ENCODE data around the gene ADRM1. TPM values are rescaled to one million over a fixed set of nuclear protein-coding genes. Genes with fewer than 3 reads are reported as not detected.

Gene ADRM1
- total and polyA plus RNA-seq, 2 donors from 2014 or later: 64.4 to 79.4 TPM

- no peaks in the 10 kb centered on the region for H3K9me3 ChIP-seq (ENCODE audit: control insufficient read depth in 2 of 3, insufficient read depth in 1 of 3, low read length in 3 of 3)
- H3K4me1 ChIP-seq (ENCODE audit: control insufficient read depth in 2 of 3, insufficient read depth in 2 of 3, low read depth in 1 of 3, low read length in 3 of 3): peaks cover 0 to 18% (median 16%) of the 10 kb centered on the region in 3 donors
- no peak overlapping the region for H3K27ac ChIP-seq (ENCODE audit: low read depth in 2 of 2, low read length in 2 of 2)
- no peak overlapping the region for H3K4me3 ChIP-seq (ENCODE audit: low read length in 3 of 3)
- DNase-seq (peak in 1 of 5 donors; percentile 93), FAIRE-seq (no peak)
- H3K36me3 ChIP-seq (ENCODE audit: control insufficient read depth in 2 of 3, insufficient read depth in 3 of 3, low read length in 3 of 3): peaks cover 0 to 24% (median 4%) of the 10 kb centered on the region in 3 donors
- intact Hi-C loops (cut with DNase I): no loop called here
- H3K27me3 ChIP-seq (ENCODE audit: control insufficient read depth, insufficient read depth, low read length): no peaks in the 10 kb centered on the region
- no peak overlapping the region for H3K9ac ChIP-seq (ENCODE audit: low read length in 3 of 3)
- TF ChIP-seq CTCF (IDR thresholded peaks at IDR 0.05; ENCODE audit: borderline replicate concordance, extremely low read depth, insufficient read depth): no peak
Observed at GRCh38 chr20:62350098-62350628, 47.4 kb downstream of the ADRM1 start.

GRCh38 chr20:62350629-62351422, 48.0 kb downstream of the ADRM1 start:
- H3K27ac ChIP-seq (ENCODE audit: low read depth in 2 of 2, low read length in 2 of 2): no peak overlapping the region
- peaks cover 0 to 24% (median 22%) of the 10 kb centered on the region in 3 donors for H3K4me1 ChIP-seq (ENCODE audit: control insufficient read depth in 2 of 3, insufficient read depth in 2 of 3, low read depth in 1 of 3, low read length in 3 of 3)
- H3K9me3 ChIP-seq (ENCODE audit: control insufficient read depth in 2 of 3, insufficient read depth in 1 of 3, low read length in 3 of 3): no peaks in the 10 kb centered on the region
- peaks cover 0 to 22% (median 4%) of the 10 kb centered on the region in 3 donors for H3K36me3 ChIP-seq (ENCODE audit: control insufficient read depth in 2 of 3, insufficient read depth in 3 of 3, low read length in 3 of 3)
- no peak overlapping the region for H3K9ac ChIP-seq (ENCODE audit: low read length in 3 of 3)
- FAIRE-seq: no peak
- no peaks in the 10 kb centered on the region for H3K27me3 ChIP-seq (ENCODE audit: control insufficient read depth, insufficient read depth, low read length)
- DNase-seq: peak in 1 of 5 donors; percentile 76
- no peak overlapping the region for H3K4me3 ChIP-seq (ENCODE audit: low read length in 3 of 3)
- TF ChIP-seq CTCF (IDR thresholded peaks at IDR 0.05; ENCODE audit: borderline replicate concordance, extremely low read depth, insufficient read depth): no peak
- intact Hi-C loops (cut with DNase I): no loop called here

- Histone ChIP-seq H3K4me1 (ENCODE audit: control insufficient read depth in 2 of 3, insufficient read depth in 2 of 3, low read depth in 1 of 3, low read length in 3 of 3) (peaks cover 0 to 33% (median 32%) of the 10 kb centered on the region in 3 donors), H3K9me3 (ENCODE audit: control insufficient read depth in 2 of 3, insufficient read depth in 1 of 3, low read length in 3 of 3) (no peaks in the 10 kb centered on the region), H3K4me3 (ENCODE audit: low read length in 3 of 3) (no peak overlapping the region), H3K9ac (ENCODE audit: low read length in 3 of 3) (no peak overlapping the region), H3K27ac (ENCODE audit: low read depth in 2 of 2, low read length in 2 of 2) (peak overlapping the region; percentile 33 to 74), H3K27me3 (ENCODE audit: control insufficient read depth, insufficient read depth, low read length) (no peaks in the 10 kb centered on the region), H3K36me3 (ENCODE audit: control insufficient read depth in 2 of 3, insufficient read depth in 3 of 3, low read length in 3 of 3) (peaks cover 0 to 18% (median 4%) of the 10 kb centered on the region in 3 donors)
- FAIRE-seq (no peak), DNase-seq (peak in 1 of 5 donors; percentile 27)
- intact Hi-C loops (cut with DNase I): no loop called here
- TF ChIP-seq CTCF (IDR thresholded peaks at IDR 0.05; ENCODE audit: borderline replicate concordance, extremely low read depth, insufficient read depth): no peak
Observed at GRCh38 chr20:62351469-62352401, 48.9 kb downstream of the ADRM1 start.

All from kidney (tissue), 14 donors.